GM12874 (cell line): ENCODE measurements around the gene HOXA2.

Source experiments
- TF ChIP-seq, protein P1 (sequence below): IDR thresholded peaks from 2 replicates; pipeline ENCODE4 v1.5.1; 2011; ENCODE audit warnings: low read depth, mild to moderate bottlenecking, control low read depth, low read length, moderate library complexity; ENCODE audit not compliant: insufficient read depth

HOXA2 gene

DNA sequence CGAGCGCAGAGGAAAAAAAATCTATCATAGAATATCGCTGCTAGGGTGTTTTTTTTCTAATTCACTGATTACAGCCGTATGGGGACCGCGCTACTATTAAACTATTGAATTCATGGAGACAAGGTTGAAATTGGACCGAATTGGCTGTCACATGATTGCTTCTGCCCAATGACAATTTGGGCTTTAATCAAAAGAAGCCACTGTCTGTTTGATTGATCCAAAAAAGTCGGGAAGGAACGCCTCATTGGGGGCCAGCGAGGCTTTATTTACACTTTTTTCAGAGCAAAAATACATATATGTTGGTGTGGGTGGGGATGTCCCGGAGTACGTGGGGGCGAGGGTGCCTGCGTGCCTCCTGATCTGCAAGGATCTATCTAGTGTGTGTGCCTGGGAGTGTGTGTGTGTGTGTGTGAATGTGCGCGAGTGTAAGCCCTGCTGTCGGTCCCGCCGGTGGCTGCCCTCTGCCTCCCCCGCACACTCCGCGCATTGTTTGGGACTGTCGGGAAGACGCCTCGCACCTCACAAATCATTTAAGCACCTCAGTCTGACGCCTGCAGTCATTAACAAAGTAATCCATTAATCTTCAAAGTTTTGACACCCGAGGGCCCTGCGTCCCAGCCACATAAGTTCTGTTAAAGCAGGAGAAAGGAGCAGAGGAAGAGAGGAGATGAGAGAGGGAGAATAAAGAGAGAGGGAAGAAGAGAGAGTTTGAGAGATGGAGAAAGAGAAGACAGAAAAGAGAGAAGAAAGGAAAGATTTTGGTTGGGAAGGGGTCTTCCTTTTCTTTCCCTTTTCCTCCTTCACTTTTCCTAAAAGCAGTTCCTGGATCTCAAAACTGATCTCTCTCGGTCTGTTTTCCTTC lies at the start of gene HOXA2:
Gene HOXA2 (minus strand): TSS at position 103 of the 862 bp plus-strand sequence. CDS start 183 bp downstream, outside the sequence.
- TF ChIP-seq, protein P1, sequence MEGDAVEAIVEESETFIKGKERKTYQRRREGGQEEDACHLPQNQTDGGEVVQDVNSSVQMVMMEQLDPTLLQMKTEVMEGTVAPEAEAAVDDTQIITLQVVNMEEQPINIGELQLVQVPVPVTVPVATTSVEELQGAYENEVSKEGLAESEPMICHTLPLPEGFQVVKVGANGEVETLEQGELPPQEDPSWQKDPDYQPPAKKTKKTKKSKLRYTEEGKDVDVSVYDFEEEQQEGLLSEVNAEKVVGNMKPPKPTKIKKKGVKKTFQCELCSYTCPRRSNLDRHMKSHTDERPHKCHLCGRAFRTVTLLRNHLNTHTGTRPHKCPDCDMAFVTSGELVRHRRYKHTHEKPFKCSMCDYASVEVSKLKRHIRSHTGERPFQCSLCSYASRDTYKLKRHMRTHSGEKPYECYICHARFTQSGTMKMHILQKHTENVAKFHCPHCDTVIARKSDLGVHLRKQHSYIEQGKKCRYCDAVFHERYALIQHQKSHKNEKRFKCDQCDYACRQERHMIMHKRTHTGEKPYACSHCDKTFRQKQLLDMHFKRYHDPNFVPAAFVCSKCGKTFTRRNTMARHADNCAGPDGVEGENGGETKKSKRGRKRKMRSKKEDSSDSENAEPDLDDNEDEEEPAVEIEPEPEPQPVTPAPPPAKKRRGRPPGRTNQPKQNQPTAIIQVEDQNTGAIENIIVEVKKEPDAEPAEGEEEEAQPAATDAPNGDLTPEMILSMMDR = no peak

DNA sequence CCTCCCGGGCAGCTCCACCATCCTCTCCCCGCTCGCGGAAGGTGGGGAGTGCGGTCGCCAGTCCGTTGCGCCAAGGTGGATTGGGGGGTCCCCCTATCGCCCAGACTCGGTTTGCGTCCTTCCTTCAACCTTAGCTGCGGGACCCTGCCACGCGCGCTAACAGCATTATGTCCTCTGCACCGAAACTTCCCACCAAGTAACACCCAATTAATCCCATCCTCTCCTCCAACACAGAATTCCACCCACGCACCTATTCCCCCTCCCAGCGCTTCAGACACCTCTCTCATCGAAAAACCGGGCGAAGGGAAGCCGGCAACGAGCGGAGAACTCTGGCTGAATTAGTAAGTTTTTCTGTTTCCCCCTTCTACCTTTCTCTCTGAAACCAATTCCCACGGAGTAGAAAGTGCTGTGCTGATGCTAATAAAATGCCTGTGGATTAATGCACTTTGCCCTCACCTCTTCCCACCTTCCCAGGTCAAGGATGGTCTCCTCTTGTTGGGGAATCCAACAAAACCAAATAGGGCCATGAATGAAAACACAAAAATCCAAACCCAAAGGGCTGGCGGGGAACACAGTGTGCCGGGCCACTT lies 49.0 kb upstream of the HOXA2 start:
- TF ChIP-seq, protein P1 = peak; percentile 6; the same call in 1 of the 2 replicates

DNA sequence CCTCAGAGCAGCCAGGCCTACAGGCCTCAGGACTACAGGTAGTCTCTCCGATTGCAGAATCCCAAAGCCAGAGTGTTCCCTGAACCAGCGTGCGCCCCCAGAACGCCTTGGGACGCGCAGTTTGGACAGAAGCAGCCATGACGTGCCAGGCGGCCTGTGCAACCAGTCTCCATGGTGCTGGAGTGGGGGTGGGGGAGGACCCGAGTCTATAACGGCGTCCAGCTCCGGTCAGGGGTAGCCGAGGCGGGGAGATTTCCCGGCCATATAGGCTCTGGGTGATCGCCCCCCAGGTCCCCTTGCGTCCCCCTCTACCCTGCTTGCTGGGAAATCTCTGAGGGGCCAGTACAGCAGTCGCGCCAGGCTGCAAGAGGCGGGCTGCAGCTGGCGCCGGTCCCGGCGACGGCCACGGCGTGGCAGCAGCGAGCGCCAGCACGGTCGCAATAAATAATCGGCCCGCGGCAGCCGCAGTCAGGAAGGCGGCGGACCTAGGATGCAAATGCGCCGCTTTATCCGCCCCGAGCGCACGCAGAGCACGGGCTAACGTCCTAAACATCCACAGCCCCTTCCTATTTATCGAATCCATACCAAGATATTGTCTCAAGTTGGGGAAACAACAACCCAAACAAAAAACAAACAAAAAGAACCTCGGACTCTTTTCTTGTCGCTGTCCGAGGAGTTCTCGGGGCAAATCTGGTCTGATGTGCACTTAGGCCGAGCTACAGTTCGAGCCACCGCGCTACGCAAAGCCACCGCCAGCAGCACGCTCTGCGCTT lies 48.3 kb upstream of the HOXA2 start:
- TF ChIP-seq, protein P1 = peak; percentile 94

DNA sequence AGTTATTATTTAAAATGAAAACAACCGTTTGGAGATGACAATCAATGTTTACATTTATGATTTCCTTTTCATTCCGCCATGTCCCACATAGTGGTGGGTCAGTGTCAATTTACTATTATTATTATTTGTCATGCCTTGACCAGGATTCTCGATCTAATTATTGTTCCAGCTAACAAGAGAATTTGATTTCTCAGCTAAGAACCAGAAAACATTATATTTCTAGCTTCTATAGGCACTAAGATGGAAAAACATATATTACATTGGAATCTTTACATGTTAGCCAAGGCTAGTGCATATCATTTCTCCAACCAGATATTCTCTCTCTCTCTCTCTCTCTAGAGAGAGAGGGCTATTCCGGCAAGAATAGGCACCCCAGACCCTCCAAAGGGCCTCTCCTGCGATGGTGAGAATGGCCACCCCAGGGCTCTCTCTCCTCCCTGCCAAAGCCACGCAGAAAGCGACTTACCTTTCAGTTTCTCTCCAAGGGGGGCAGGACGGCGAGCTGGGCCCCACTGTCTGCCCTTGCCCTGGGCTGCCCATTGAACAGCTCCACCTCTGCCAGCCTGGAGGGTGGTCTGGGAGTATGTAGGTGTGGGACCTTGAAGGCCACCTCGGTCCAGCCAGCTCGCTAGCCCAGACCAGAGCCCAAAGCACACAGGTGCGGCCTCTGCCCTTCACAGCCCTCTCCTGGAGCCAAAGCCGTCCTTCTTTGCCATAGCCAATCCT lies 47.5 kb upstream of the HOXA2 start:
- TF ChIP-seq, protein P1 = no peak

DNA sequence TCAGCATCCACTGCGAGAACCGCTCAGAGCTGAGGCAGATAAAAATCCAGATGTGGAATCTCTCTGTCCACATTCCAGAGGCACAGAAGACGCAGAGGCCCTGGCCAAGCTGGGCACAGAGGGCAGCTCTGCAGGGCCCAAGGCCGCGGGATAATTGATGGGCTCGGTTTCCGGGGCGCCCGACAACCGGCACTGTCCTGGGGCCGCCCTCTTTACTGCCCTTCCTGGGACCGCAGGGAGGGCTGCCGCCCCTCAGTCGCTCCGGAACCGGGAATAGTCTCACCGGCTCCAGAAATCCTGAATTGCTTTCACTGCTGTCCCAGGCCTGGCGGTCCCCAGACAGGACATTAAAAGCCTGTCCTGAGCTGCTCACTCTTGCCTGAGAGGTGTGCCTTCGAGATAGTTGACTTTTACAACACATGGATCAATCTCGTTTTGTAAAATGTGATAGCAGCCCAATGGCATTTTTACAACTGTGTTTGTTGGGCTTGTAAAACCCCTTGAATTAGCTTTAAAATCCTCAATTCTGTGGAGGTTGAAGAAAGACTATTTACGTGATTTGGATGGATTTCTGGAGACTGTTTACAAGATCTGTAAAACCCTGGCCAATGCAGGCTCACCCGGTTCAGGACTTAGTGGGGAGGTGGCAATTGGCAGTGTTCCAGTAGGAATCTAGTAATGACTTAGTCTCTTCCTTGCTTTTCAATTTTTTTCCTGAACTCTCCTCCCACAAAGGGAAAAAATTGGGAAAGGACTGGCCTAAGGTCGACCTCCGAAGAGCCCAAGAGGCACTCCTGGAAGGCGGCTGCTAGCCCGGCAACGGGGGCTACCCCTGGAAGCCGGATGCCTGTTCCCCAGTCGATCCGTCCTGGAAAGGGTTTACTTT lies 46.5 kb upstream of the HOXA2 start:
- TF ChIP-seq, protein P1 = no peak

DNA sequence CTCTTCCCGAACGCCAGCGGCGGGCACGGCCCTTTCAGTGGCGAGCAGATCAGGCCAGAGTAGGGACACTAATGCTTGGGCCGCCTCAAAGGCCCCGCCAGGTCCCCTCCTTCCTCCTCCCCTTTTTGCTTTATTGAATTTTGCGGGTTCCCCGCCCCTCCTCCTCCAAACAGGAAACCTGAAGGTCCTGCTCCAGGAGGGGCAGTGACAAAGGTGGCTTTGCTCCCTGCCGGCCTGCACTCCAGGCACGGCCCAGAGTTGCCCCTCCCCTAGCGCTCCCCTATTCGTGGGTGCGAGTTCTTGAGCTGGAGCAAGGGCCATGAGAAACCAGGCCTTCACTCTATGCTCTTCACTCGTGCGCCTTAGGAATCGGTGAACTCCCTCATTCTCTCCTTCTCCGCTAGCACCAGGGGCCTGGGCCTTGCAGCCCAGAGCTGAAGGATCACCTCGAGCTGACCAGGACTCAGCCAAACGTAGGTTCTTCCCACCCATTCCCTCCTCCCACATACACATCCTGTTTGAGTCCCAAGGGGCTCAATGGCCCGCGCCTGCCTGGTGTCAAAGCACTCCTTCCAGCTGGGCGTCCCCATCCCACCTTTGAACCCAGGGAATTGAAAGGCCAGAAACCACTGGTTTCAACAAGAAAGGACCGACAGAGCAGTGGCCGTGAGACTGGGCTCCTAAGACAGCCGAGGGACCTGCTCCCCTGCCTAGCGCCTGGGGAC lies 45.7 kb upstream of the HOXA2 start:
- TF ChIP-seq, protein P1 = no peak
